Measurements from ENCODE around the gene C16orf96. TPM values are rescaled to one million over a fixed set of nuclear protein-coding genes. Genes with fewer than 3 reads are reported as not detected.

Gene C16orf96
- total and polyA plus RNA-seq, 2 experiments from 2014 or later, result 0.37 to 2.2 TPM

DNA sequence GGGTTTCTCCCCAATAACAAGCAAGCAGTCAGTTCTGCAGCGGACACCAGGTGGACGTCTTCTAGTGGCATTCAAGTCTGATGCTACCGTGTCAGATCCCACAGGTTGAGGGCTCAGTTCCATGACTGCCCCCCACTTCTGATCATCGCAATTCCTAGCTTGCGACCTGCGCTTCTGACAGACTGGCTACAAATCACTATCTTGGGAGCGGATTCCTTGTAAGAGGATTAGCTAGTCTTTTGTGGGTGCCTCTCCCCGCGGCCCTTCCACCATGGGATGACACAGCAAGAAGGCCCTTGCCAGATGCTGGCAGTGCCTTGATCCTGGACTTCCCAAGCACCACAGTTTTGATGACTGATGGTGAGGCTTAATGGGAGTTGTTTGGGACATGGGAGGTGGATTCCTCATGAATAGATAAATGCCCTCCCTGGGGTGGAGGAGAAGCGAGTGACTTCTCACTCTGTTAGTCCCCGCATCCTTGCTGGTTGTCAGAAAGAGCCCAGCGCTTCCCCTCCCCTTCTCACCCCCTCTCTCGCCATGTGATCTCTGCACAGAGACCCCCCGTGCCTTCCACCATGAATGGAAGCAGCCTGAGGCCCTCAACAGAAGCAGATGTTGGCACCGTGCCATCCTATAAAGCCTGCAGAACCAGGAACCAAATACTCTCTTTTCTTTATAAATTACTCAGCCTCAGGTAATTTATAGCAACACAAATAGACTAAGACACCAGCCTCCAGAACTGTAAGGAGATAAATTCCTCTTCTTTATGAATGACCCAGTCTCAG, 36.7 kb upstream of the C16orf96 start:
- H3K36me3 Mint-ChIP-seq (ENCODE audit: low read depth), result peaks cover 11% of the 10 kb centered on the region; the same call in 2 of the 3 replicates
- peaks cover 19% of the 10 kb centered on the region for H4K20me1 ChIP-seq (replicated peaks; ENCODE audit: insufficient read depth)
- no peak overlapping the region for H3K4me3 Mint-ChIP-seq
- no peak for DNase-seq (ENCODE audit: low spot score)
- ATAC-seq, result no peak
- H3K4me1 Mint-ChIP-seq, result peaks cover 64% of the 10 kb centered on the region
- H2AFZ ChIP-seq, result no peak overlapping the region
- H3K27ac ChIP-seq (ENCODE audit: low read depth), result 0 out of 2 replicates have a peak overlapping the region, but pooled peaks have one; percentile 55
- no peaks in the 10 kb centered on the region for H3K36me3 ChIP-seq (ENCODE audit: insufficient read depth)
- H3K79me2 ChIP-seq (replicated peaks; ENCODE audit: insufficient read depth), result peaks cover 42% of the 10 kb centered on the region
- peaks cover 8% of the 10 kb centered on the region; the same call in 1 of the 2 replicates for H3F3A ChIP-seq (replicated peaks; ENCODE audit: low read depth)
- TF ChIP-seq NANOG (IDR thresholded peaks at IDR 0.05; ENCODE audit: borderline replicate concordance) (no peak), EZH2phosphoT487 (IDR thresholded peaks at IDR 0.05; ENCODE audit: unreplicated experiment) (no peak), EZH2 (IDR thresholded peaks at IDR 0.05; ENCODE audit: low read depth, unreplicated experiment) (no peak), POLR2AphosphoS5 (IDR thresholded peaks at IDR 0.05; ENCODE audit: low read depth) (no peak), STAT1 (IDR thresholded peaks at IDR 0.05; ENCODE audit: unreplicated experiment) (no peak), REST (IDR thresholded peaks at IDR 0.05; ENCODE audit: unreplicated experiment) (no peak), ZNF331 (CRISPR knock-in tag; IDR thresholded peaks at IDR 0.05; ENCODE audit: low read depth) (no peak), JUNB (IDR thresholded peaks at IDR 0.05; ENCODE audit: unreplicated experiment) (no peak)
- no peaks in the 10 kb centered on the region for H3K9me2 ChIP-seq (ENCODE audit: insufficient read depth)
- no peaks in the 10 kb centered on the region for H3K27me3 ChIP-seq (ENCODE audit: insufficient read depth)
- H3K4me3 ChIP-seq, result no peak overlapping the region
- H3K4me2 ChIP-seq, result no peak overlapping the region
- H3K4me1 ChIP-seq (ENCODE audit: insufficient read depth), result peaks cover 44% of the 10 kb centered on the region
- peaks cover 4% of the 10 kb centered on the region for H3K27me3 Mint-ChIP-seq (ENCODE audit: insufficient read depth, low read depth, poor library complexity)
- no peaks in the 10 kb centered on the region for H3K9me3 Mint-ChIP-seq
- peak overlapping the region; percentile 53 for H3K27ac Mint-ChIP-seq

- H3K9me2 ChIP-seq (ENCODE audit: insufficient read depth), result no peaks in the 10 kb centered on the region
- Mint-ChIP-seq H3K9me3 (no peaks in the 10 kb centered on the region), H3K27ac (peak overlapping the region; percentile 84), H3K36me3 (ENCODE audit: low read depth) (peaks cover 11% of the 10 kb centered on the region; the same call in 2 of the 3 replicates), H3K4me3 (no peak overlapping the region; the same call in 2 of the 3 replicates), H3K27me3 (ENCODE audit: insufficient read depth, low read depth, poor library complexity) (peaks cover 5% of the 10 kb centered on the region), H3K4me1 (peaks cover 58% of the 10 kb centered on the region)
- no peak overlapping the region for H2AFZ ChIP-seq
- H3K4me1 ChIP-seq (ENCODE audit: insufficient read depth), result peaks cover 31% of the 10 kb centered on the region
- H3K4me3 ChIP-seq, result no peak overlapping the region
- ATAC-seq, result no peak
- no peaks in the 10 kb centered on the region for H3K27me3 ChIP-seq (ENCODE audit: insufficient read depth)
- H3K27ac ChIP-seq (ENCODE audit: low read depth), result no peak overlapping the region
- peaks cover 15% of the 10 kb centered on the region; the same call in 1 of the 2 replicates for H4K20me1 ChIP-seq (replicated peaks; ENCODE audit: insufficient read depth)
- no peak for DNase-seq (ENCODE audit: low spot score)
- peaks cover 41% of the 10 kb centered on the region for H3K79me2 ChIP-seq (replicated peaks; ENCODE audit: insufficient read depth)
- H3F3A ChIP-seq (replicated peaks; ENCODE audit: low read depth), result peaks cover 9% of the 10 kb centered on the region; the same call in 1 of the 2 replicates
- H3K36me3 ChIP-seq (ENCODE audit: insufficient read depth), result no peaks in the 10 kb centered on the region
- no peak overlapping the region for H3K4me2 ChIP-seq
- TF ChIP-seq REST (IDR thresholded peaks at IDR 0.05; ENCODE audit: unreplicated experiment) (no peak), ZNF114 (CRISPR knock-in tag; IDR thresholded peaks at IDR 0.05) (no peak), NANOG (IDR thresholded peaks at IDR 0.05; ENCODE audit: borderline replicate concordance) (no peak)
These were observed 35.2 kb upstream of the C16orf96 start for GRCh38 chr16:4520913-4521312.

Measured in GM23338 (cell line).